KBM-7 (cell line): ENCODE results near the gene CTSG.
"Not testable (repeated sequence)": the region's sequence is repeated elsewhere in the genome, so short reads cannot be mapped to it uniquely, and the experiment has no call there.

Source experiments
- DNase-seq: peaks from one replicate; pipeline ENCODE4 v3.0.0-alpha.2; 2015
- in situ Hi-C: fragments of 300-500 bp; cut with MboI; formaldehyde crosslinking; loops from 2 replicates; pipeline ENCODE4 v1.14.3; 2020; ENCODE audit warnings: low sequenced_read_pairs, low pct_unique_long_range_greater_than_20kb, mixed read lengths

CTSG gene, protein sequence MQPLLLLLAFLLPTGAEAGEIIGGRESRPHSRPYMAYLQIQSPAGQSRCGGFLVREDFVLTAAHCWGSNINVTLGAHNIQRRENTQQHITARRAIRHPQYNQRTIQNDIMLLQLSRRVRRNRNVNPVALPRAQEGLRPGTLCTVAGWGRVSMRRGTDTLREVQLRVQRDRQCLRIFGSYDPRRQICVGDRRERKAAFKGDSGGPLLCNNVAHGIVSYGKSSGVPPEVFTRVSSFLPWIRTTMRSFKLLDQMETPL

DNA sequence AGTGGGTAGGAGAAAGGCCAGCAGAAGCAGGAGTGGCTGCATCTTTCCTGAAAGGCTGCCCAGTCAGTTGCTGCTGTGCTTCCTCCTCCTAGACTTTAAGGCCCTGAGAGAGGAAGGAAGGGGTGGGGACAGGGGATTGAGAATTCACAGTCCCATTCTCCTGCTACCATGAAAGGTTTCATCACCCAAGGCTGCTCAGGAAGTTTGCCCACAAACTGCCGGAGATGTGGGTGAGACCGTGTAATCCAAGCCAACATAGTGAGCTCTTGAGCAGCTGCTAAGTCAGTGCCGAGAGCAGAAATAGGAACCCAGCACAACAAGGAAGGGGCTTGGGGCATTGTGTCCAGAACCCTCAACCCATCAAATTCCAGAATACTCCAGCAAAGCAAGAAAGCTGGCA lies at the start of gene CTSG:
Gene CTSG (minus strand): TSS at position 69 of the 400 bp plus-strand sequence. CDS start 27 bp downstream, at position 42.
- in situ Hi-C loops, result no loop called here
- DNase-seq, result no peak

DNA sequence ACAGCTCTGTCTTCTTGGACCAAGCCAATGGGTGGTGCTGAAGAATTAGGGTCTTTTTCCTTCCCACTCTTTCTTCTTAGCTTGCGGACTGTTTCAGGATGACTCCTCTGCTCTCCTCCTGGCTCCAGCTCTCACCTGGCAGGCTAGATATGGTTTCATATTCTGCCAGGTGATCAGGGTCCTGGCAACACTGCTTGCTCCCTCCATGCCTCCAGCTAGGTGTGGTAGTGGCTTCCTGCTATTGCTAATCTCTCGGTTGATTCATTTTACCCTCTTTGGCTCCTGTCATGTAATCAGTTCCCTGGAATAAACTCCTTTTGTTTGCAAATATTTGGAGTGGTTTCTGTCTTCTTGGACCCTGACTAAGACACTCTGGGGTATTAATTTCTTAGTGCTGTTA lies 37.7 kb upstream of the CTSG start:
- no peak for DNase-seq
- in situ Hi-C loops, result no loop called here

DNA sequence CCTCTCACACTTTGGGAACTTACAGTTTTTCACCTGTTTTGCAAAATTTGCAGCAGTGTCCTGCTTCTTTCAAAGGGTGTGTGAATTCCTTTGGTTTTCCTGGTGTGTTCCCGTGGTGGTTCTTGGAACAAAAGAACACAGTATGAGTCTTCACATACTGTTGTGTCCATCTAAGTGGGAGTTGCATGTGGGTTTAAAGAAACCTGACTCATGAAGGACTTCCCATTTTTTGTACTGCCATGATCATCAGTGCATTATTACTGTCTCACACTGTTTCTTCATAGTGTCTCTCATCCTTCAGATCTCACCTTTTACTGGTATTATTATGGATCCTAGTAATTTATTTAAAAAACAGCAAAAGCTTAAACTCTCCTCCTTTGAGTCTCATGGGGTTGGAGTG lies 37.2 kb upstream of the CTSG start:
- DNase-seq, result no peak
- in situ Hi-C loops, result no loop called here

DNA sequence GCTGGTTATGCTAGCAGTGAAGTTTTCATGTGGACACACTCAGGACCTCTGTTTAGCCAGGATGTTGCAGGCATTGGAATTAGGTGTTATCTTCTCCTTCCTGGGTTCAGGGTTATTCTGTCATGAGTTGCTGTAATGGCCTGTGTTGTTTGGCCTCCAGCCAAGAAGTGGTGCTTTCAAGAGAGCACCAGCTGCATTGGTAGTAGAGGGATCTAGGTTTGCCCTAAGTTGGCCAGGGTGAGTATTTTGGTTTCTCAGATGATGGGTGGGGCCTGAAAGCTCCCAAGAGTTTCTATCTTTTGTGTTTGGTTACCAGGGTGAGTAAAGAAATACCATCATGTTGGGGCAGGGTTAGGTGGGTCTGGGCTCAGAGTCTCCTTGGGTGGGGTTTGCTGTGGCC lies 36.1 kb upstream of the CTSG start:
- no peak for DNase-seq
- in situ Hi-C loops, result no loop called here

DNA sequence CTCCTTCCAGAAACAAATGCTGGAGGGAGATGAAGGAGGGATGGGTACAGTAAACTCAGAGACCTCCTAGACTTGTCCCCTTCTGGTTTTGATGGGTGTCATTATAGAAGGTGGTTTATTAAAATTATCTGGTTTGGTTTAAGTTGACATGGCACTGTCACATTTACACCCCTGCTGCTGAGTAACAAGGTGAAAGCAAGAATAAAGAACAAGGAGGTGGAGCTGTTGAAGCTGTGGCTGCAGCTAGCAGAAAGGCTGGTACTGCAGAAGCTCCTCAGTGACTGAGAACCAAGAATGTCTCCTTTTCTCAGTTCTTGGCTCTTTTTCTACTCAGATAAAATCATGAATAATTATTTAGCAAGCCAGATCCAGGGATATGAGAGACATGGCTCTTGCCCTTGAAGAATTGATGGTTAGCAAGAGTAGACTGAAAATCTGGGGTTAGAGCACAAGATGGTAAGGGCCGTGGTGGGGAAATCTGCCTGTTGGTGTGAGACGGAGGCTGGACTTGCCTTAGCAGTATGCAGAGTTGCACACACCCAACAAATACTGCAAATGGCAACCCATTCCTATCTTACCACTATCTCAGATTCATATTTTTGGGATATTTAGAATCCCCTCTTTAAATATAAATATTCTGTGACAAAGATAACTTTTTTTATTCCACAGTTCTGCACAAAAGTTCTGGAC lies 33.8 kb upstream of the CTSG start, which contains the start of gene GZMH:
Gene GZMH (minus strand): TSS at position 31 of the 690 bp plus-strand sequence. CDS start 72 bp downstream, outside the sequence.
- in situ Hi-C loops, result no loop called here
- DNase-seq, result no peak

DNA sequence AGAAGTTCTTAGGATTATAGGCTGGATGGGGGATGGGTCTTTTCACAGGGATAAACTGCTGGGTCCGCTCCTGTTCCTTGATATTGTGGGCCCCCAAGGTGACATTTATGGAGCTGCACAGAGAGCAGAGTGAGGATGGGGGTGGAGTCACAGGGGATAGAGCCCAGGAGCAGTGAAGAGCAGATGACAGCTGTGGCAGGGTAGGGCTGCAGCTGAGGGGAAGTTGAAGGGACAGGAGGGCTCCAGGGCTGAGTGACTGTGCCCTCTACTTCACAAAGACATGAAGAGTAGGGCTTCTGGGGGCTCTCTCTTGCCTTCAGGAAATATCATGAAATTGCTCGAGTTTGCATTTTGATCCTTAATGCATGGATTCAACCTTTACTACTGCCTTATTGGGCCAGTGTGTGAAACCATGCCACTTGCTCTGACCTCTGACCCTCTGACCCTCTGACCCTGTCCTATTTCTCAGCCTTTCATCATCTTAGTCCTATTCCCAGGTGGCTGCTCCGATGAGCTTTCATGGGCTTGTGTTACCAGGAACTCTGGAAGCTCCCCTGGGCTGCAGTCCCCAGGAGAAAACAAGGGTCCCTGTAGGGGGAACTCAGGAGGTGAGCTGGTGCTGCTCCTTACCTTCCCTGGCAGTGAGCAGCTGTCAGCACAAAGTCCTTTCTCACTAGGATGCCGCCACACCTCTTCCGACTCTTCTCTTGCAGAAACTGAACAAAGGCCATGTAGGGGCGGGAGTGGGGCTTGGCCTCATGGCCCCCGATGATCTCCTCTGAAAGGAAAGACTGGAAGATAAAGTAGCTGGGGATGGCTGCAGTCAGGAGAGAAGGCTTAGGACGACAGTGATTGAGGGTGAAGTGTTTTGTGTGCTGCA lies 31.8 kb upstream of the CTSG start:
- no peak for DNase-seq
- in situ Hi-C loops, result no loop called here

DNA sequence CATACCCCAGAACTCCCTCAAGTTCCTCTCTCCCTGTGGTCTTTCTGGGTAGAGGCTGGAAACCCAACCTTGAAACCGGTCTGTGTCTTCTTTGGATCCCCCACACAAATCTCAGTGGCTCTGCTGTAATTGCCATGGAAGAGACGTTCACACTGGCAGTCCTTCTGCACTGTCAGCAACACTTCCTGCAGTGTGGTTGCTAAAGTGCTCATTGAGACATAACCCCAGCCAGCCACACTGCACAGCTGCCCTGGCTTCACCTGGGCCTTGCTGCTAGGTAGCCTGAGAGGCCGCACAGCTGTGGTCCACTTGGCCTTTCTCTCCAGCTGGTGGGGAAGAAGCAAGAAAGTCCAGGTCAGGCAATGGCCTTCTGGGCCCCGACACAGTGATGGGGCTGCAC lies 31.0 kb upstream of the CTSG start:
- DNase-seq, result no peak
- in situ Hi-C loops, result no loop called here

DNA sequence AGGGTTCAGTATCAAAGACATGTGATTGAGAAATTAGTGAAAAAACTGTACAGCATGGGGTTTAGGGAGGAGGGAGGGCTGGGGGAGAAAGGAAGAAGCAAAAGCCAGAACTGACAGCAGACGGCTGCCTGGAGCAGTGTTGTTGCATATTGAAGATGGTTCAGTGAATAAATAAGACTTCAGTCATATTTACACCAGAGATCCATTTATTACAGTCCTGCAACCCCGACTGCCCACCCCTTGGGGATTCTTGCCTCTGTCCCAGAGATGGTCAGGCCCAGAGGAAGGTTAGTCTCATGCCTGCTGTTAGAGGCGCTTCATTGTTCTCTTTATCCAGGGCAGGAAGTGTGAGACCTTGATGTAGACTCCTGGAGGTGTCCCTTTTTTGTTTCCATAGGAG lies 30.2 kb upstream of the CTSG start:
- DNase-seq, result no peak
- in situ Hi-C loops, result no loop called here

DNA sequence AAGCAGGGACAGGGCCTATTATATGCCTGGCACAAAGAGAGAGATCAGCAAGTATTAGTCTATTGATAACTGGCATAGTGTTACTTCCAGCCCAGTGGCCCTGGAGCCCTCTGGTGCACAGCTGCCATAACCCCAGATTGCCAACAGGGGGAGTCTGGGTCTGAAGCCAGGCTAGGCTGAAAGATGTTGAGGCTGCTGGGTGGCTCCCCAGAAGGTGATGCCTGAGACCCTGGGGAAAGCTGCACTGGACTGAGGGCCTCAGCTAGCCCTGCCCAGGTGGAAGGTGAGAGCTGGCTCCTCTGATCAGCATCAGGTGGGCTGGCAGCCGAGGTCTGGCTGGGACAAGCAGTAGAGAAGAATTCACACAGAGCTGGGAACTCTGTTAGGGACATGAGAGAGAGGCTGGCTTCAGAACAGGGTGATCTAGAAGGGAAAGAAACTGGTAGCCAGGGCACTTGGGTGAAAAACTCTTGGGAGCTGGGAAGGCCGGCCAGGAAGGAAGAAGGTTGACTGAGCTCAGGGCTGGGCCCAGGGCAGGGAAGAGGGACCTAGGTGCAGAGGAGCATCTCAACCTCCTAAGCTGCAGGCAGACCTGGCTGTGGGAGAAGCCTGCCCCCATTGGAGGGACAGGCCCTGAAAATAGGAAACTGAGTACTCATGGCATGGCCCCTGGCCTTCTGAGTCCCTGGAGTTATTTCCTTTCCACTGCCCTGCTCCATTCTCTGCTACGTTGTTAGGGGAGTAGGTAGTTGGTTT lies 29.6 kb upstream of the CTSG start:
- DNase-seq, result peak; percentile 35
- in situ Hi-C loops, result no loop called here

DNA sequence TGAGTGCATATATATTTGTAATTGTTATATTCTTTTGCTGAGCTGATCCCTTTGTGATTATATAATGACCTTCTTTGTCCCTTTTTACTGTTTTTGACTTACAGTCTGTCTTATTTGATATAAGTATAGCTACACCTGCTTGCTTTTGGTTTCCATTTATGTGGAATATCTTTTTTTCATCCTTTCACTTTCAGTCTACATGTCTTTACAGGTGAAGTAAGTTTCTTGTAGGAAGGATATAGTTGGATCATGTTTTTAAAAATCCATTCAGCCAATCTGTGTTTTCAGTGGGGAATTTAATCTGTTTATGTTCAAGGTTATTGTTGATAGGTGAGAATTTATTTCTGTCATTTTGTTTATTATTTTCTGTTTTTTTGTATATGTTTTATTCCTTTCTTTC lies 21.4 kb upstream of the CTSG start:
- no peak for DNase-seq
- in situ Hi-C loops, result no loop called here

DNA sequence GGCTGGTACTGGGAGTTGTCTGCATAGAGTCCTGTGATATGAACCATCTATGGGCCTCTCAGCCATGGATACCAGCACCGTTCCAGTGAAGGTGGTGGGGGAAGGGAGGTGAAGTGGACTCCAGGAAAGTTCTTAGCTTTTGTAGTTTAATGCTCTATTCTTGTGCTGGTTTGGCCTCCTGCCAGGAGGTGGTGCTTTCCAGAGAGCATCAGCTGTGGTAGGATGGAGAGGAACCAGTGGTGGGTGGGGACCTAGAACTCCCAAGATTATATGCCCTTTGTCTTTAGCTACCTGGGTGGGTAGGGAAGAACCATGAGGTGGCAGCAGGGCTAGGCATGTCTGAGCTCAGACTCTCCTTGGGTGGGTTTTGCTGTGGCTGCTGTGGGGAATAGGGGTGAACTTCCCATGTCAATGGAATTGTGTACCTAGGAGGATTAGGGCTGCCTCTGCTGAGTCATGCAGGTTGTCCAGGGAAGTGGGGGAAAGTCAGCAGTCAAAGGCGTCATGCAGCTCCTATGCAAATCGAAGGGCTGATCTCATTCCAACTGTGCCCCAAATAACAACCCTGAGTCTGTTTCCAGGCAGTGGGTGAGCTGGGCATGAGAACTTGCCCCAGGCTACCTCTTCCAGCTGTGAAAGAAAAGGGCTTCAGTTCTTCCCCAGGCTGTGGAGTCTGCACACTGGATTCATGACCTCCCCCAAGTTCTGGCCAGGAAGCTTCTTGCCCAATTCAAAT lies 19.2 kb upstream of the CTSG start:
- in situ Hi-C loops, result no loop called here
- DNase-seq, result no peak

DNA sequence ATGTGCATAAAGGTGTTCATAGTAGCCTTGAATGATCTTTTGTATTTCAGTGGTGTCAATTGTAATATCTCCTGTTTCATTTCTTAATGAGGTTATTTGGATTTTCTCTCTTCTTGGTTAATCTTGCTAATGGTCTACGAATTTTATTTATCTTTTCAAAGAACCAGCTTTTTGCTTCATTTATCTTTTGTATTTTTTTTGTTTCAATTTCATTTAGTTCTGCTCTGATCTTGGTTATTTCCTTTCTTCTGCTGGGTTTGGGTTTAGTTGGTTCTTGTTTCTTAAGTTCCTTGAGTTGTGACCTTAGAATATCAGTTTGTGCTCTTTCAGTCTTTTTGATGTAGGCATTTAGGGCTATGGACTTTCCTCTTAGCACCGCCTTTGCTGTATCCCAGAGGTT lies 15.0 kb upstream of the CTSG start:
- in situ Hi-C loops, DNase-seq: not testable (repeated sequence)

DNA sequence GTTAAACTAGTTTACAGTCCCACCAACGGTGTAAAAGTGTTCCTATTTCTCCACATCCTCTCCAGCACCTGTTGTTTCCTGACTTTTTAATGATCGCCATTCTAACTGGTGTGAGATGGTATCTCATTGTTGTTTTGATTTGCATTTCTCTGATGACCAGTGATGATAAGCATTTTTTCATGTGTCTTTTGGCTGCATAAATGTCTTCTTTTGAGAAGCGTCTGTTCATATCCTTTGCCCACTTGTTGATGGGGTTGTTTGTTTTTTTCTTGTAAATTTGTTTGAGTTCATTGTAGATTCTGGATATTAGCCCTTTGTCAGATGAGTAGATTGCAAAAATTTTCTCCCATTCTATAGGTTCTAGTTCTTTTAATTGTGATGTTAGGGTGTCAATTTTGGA lies 8.4 kb upstream of the CTSG start:
- in situ Hi-C loops, DNase-seq: not testable (repeated sequence)

DNA sequence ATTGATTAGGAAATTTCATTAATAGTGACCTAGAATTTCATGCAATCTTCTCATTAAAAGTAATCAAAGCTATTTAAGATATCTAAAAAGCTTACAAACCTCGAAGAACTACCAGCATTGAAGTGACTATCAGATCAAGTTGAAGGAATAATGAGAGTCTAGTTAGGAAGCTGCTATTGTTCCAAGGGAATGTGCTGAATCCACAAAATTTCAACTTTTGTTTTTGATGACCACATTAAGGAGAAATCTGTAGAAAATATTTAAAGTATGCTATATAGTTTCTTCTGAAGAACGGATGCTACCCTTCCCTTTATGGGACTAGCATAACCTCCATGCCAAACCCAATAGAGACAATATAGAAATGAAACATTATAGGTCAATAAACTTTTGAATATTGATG lies 2.5 kb upstream of the CTSG start:
- no peak for DNase-seq
- in situ Hi-C loops, result no loop called here

DNA sequence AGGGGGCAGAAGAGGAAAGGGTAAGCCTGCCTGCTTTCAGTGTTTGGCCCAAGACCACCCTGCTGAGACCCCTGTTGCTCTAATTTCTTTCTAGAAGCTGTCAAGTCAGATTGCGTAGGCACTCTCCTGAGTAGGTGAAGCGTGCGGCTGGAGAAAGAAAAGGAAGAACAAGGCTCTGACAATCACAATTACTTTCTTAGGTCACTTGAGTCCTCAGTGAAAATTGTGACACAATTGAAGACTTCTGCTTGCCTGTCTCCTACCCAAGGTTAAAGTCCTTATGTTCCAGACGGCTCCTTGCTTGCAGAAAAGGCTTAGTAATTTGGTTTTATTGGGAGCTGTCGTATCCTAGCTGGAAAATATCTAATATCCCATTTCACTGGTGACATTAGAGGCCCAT lies 721 bp upstream of the CTSG start:
- in situ Hi-C loops, result no loop called here
- DNase-seq, result no peak

DNA sequence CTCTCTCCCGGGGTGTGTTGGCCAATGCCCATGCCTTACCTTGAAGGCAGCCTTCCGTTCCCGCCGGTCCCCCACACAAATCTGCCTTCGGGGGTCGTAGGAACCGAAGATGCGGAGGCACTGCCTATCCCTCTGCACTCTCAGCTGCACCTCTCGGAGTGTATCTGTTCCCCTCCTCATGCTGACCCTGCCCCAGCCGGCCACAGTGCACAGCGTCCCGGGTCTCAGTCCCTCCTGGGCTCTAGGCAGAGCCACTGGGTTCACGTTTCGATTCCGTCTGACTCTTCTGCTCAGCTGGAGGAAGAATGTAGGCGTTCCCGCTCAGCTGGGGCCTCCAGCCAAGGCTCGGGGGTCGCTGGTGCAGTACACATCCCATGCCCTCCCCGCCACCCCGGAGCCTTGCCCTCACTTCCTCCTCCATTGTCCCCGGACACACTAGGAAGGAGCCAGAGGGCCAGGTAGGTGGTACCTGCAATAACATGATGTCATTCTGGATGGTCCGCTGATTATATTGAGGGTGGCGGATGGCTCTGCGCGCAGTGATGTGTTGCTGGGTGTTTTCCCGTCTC lies 1.8 kb downstream of the CTSG start:
- DNase-seq, result no peak
- in situ Hi-C loops, result no loop called here

DNA sequence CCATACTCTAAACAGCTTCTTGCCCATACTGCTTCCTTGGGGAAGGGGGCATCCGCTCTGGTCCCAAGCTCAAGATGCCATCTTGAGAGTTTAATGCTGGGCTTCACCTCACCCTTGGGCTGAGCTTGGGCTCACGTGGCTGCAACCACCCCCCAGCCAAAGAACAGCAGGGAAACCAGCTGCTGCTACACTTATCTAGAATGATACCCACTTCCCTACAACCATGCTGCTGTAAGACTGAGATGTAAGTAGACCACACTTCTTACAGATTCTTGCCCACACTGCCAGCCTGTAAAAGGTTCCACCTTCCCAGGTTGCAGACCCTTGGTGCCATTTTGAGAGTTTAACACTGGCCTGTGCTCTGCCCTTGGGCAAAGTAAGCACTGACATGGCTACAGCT lies 9.7 kb downstream of the CTSG start:
- in situ Hi-C loops, result no loop called here

DNA sequence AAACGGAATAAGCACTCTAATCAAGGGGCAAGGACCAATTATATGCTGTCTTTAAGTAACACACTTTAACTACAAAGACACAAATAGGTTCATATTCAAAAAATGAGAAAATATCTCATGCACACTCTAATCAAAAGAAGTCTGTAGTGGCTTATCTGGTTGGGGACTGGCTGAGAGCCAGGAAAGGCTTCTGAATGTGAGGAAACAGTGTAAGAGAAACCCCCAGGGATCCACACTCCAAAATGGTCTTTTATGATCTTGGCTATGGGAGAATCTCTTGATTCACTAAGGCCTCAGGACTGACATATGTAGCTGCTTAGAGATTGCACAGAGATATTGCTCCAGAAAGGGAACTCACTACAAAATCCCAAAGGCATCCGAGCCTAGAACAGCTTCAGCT lies 10.3 kb downstream of the CTSG start:
- DNase-seq, result no peak
- in situ Hi-C loops, result no loop called here

More for the DNA sequence above, 9.7 kb downstream of the CTSG start:
- no peak for DNase-seq
